IPS-NIHi11 (cell line): ENCODE measurements around the gene ROBO2.

ENCODE experiments used
- DNase-seq: peaks from one replicate; pipeline ENCODE4 v3.0.0; 2012; ENCODE audit warnings: mixed read lengths, low spot score

Gene ROBO2

GRCh38 chr3:77571971-77572715 lies 532.2 kb downstream of the ROBO2 start:
- DNase-seq, result no peak

DNA sequence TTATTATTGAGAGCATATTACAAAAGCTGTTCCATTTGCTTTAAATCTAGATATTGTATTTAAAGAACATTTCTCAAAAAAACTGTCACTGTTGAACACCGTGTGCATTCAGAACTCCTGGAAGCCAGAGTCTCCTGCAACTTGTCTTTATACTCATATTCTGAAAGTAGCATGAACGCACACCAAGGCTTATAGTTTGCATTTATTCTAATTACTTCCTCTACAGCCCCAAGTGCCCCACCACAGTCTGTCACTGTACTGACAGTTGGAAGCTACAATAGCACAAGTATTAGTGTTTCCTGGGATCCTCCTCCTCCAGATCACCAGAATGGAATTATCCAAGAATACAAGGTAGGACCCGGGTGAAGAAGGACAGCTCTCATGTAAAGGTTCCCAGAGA lies 537.4 kb downstream of the ROBO2 start:
- DNase-seq, result no peak

- DNase-seq, result no peak
Observed at GRCh38 chr3:77586216-77586615, 546.3 kb downstream of the ROBO2 start.

DNA sequence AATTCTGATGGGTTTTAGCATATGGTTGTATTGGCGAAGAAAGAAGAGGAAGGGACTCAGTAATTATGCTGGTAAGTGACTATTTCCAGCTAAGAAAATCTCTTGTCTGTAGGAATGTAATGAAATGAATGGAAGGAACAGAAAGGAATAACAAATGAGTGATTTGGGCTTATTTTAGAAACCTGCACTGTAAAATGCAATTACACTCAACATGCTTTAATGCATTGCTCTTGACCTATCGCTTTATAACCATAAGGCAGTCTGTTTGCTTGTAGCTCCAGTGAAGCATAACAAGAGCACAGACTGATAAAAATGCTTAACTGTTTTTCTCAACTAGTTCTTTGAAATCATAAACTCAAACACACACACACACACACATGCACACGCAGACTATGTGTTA lies 549.0 kb downstream of the ROBO2 start:
- DNase-seq, result no peak

GRCh38 chr3:77590191-77590590 lies 550.3 kb downstream of the ROBO2 start:
- DNase-seq, result no peak

DNA sequence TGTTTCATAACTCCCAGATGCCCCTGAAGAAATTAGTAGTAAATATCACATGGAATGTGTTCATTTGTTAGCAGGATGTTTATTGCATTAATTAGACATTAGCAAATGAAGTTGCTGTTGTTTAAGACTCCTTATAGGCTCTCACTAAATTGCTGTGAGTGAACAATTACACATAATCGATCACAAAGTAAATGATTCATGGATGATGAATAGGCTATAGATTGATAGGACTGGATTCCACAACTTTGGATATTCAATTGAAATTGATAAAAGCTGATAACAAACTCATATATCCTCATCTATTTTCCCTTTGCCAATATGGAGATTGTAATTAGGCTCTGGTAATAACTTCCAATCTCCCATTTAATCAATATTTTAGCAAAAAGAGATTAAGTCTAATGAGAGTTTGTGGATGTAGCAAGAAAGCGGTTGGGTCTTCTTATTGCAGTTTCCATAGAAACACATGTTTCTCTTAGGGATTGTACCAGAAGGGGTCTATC lies 555.5 kb downstream of the ROBO2 start:
- no peak for DNase-seq

- DNase-seq, result no peak
Observed at GRCh38 chr3:77599948-77600347, 560.0 kb downstream of the ROBO2 start.

GRCh38 chr3:77601823-77602415 lies 562.0 kb downstream of the ROBO2 start:
- DNase-seq, result no peak

DNA sequence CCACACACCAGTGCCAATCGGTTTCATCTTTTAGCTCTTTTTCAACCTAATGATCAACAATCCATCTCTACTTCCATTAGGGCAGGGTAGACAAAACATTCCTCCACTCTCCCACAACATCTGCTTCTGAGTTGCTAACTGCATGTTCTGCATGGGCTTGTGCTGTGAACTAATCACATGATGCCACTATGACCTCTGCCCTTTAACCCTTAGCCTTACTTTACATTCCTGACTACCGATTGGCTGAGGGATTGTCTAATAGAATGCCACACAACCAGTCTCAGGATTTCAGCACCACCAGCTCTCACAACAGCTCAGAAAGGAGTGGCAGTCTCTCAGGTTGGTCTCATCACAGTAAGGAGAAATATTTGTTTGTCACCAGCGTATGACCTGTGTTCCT lies 562.8 kb downstream of the ROBO2 start:
- DNase-seq, result no peak

DNA sequence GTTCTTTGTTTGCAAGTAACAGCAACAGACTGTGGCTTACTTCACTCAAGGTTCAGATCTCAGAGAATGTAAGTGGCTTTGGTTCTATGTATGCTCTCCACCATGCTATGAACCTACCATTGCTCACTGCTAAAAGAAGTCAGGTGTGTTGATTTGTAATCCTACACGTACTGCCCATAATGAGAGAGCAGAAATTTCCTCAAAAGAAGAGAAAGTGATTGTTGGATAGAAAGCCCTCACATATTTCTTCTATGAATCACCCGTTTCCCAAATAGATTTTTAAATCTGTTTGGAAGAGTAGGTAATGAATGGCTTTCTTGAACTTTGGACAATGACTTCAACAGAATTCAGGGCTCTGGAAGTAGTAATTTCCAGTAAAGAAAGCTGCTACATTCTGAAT lies 565.4 kb downstream of the ROBO2 start:
- no peak for DNase-seq

- no peak for DNase-seq
Observed at GRCh38 chr3:77605865-77606264, 566.0 kb downstream of the ROBO2 start.

GRCh38 chr3:77606372-77606771 lies 566.5 kb downstream of the ROBO2 start:
- no peak for DNase-seq

- no peak for DNase-seq
Observed at GRCh38 chr3:77618686-77619085, 578.8 kb downstream of the ROBO2 start.

DNA sequence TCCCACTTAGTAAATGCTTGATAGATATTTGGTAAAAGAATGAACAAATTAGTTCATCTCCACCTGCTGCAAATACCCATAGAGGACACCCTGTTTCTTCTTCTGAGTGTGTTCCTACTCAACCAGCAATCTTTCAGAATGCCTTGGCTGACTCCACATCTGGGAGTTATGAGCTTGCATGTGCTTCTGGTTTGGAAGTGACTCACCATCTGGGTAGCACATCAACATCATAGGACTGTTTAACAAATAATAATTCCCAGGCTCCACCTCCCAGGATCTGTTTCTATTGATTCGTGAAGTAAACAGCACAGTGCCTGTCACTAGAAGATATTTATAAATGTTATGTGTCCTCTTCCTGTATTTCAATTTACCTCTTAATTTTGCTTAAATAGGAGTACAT lies 580.1 kb downstream of the ROBO2 start:
- DNase-seq, result no peak

GRCh38 chr3:77623500-77623899 lies 583.6 kb downstream of the ROBO2 start:
- no peak for DNase-seq

DNA sequence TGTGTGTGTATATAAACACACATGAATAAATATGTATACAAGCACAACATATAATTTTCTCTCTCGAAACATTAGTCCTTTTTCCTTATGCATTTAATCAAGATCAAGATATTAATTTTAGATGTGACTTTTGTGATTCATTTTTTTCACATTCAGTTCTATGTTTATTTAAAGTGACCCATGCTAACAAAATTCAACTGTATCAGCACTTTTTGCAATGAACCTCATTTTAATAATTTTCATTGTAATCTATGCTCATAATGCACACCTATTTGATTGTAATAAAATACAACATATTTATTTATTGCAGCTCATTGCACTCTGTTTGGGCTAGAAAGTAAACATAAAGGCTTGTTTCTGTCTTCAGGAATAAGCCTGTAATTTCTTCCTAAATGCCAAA lies 586.3 kb downstream of the ROBO2 start:
- no peak for DNase-seq

- DNase-seq, result no peak
Observed at GRCh38 chr3:77648214-77648613, 608.3 kb downstream of the ROBO2 start.

DNA sequence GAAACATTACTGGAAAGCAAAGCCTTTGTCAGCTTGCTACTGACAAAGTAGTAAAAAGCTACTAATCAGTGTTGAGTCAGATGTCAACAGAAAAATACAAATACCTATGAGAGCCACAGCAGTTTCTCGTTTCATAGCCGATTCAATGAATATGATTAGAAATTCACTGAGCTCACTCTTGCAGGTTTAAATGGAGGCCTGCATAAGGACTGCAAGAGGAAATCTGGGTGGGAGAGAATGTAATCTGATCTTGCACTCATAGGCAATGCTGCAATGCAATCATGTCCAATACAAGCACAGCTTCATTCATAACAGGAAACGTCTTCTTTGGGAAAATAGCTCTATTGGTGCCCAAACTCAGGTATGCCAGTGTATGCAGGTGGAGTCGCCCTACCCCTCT lies 608.8 kb downstream of the ROBO2 start:
- no peak for DNase-seq

DNA sequence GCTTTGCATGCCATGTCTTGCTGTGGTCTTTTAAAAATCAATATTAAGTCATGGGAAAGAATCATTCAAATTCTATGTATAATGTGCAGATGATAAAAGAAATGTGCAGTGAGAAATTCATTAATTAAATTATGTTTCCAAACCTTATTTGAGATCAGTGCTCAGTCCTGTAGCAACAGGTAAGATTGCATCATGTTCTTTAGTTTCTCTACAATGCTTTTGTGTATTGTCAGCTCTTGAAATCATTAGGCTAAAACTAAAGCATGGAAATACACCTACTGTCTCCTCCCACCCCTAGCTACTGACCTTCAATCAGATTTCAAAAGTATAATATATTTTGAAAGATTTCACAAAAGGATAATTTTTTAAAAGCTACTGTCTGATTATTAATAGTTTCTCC lies 612.7 kb downstream of the ROBO2 start:
- no peak for DNase-seq

DNA sequence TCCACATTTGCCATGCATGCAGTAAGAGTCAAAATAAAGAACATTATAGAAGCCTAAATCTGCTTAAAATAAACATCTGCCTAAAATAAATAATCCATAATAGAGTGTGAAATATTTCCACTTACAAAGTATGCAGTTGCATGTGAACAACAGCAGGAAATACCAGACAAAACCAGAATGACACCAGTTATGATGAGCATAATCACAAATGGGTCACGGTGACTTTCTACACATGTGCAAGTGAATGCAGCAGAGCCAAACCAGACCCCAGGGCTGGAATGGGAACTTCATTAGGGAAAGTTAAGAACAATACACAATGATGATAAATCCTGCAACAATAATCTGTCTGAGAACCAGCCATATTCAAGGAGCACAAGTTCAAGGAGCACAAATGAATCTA lies 615.5 kb downstream of the ROBO2 start:
- no peak for DNase-seq

- DNase-seq, result no peak
Observed at GRCh38 chr3:77660718-77661117, 620.8 kb downstream of the ROBO2 start.

GRCh38 chr3:77667901-77668300 lies 628.0 kb downstream of the ROBO2 start:
- no peak for DNase-seq

DNA sequence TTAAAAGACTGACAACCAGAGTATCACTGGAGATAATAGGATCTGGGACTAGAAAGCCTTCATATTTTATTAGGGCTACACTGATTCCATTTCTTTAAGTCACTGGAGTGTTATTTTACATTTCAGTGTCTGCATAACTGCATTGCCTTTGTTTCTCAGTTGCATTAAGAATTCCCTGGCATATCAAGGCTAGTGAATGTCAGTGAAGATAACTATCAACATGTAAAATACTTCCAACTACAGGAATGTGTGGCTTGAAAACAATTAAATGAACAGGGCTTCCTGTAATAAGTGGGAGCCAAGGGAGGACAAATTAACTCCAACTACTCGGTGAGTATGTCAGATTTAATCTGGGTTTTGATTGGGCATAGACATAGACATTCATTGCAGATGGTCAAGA lies 628.5 kb downstream of the ROBO2 start:
- no peak for DNase-seq

GRCh38 chr3:77672016-77672415 lies 632.1 kb downstream of the ROBO2 start:
- DNase-seq, result no peak
